Tibial nerve (tissue), 3 donors: ENCODE data around the gene TMEM161A.

Source experiments
- EP300 ChIP-seq, 2 donors: sonication (generic); formaldehyde crosslinking; IDR thresholded peaks; one replicate each; pipeline ENCODE4 v1.6.1; 2017; ENCODE audit warnings: antibody characterized with exemption in 2 of 2, mild to moderate bottlenecking in 1 of 2
- POLR2A ChIP-seq, 2 donors: fragments of 450-650 bp; IDR thresholded peaks; one replicate each; pipeline ENCODE4 v1.6.1; 2017; ENCODE audit warnings: antibody characterized with exemption in 2 of 2, mild to moderate bottlenecking in 2 of 2, moderate library complexity in 2 of 2

DNA sequence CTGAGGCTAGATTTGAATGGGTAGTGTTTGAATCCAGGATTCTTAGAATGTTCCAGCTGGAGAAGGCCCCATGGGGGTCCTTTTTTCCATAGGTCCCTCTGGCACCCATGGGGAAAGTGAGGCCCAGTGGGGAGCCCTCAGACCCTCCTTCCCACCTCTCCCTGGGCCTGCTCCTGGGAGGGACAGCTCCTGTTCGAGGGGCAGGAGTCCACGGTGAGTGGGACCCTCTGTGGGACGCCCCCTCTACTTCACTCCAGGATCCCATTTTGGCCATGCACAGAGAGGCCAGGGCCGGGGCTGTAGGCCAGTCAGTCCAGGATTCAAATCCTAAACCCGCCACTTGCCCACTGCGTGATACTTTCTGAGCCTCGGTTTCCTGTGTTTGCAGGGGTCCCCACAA, 24.2 kb upstream of the TMEM161A start:
- TF ChIP-seq POLR2A (IDR thresholded peaks at IDR 0.05) (no peak), EP300 (IDR thresholded peaks at IDR 0.05) (no peak)
